Heart left ventricle (tissue), 16 donors: ENCODE measurements around the gene KANTR. TPM values are rescaled to one million over a fixed set of nuclear protein-coding genes. Genes with fewer than 3 reads are reported as not detected.
A peak's percentile ranks its signal among the peaks of the same experiment; 100 is the strongest.

Experiments
- ATAC-seq, 4 donors: fragments of 200-7000 bp; cut with Tn5 transposase; one replicate each; pipeline ENCODE4 v1.9.1; 2020 to 2022; ENCODE audit warnings: moderate library complexity in 4 of 4, mild to moderate bottlenecking in 3 of 4, moderate number of reproducible peaks in 1 of 4
- DNase-seq, 5 donors: peaks; one replicate each; pipeline ENCODE4 v3.0.0-alpha.2; 2020
- H3K27ac ChIP-seq, 12 donors: fragments of 200-600 bp; sonication (generic) in 4 of 12; one replicate each; pipeline versions ENCODE4 v1.5.0 to v1.8.0; 2016 to 2022; ENCODE audit warnings: mild to moderate bottlenecking in 2 of 12
- H3K27me3 ChIP-seq, 9 donors: fragments of 200-600 bp; sonication (generic) in 2 of 9; one replicate each; pipeline versions ENCODE4 v1.5.1 to v1.8.0; 2016 to 2022; ENCODE audit warnings: mild to moderate bottlenecking in 3 of 9
- H3K36me3 ChIP-seq, 9 donors: fragments of 200-600 bp; sonication (generic) in 2 of 9; one replicate each; pipeline versions ENCODE4 v1.5.0 to v1.8.0; 2018 to 2022; ENCODE audit warnings: mild to moderate bottlenecking in 2 of 9
- H3K4me1 ChIP-seq, 12 donors: fragments of 200-600 bp; sonication (generic) in 4 of 12; one replicate each; pipeline versions ENCODE4 v1.5.0 to v1.8.0; 2016 to 2022; ENCODE audit warnings: mild to moderate bottlenecking in 3 of 12
- H3K4me3 ChIP-seq, 12 donors: fragments of 200-600 bp; sonication (generic) in 4 of 12; one replicate each; pipeline versions ENCODE4 v1.5.0 to v1.8.0; 2017 to 2022; ENCODE audit warnings: mild to moderate bottlenecking in 9 of 12, moderate library complexity in 4 of 12
- H3K9me3 ChIP-seq, 12 donors: fragments of 200-600 bp; sonication (generic) in 4 of 12; one replicate each; pipeline versions ENCODE4 v1.5.0 to v1.8.0; 2016 to 2022; ENCODE audit warnings: mild to moderate bottlenecking in 1 of 12
- CTCF ChIP-seq, 12 donors: fragments of 200-600 bp; sonication (generic) in 4 of 12; IDR thresholded peaks; one replicate each; pipeline versions ENCODE4 v1.5.0 to v1.8.0; 2018 to 2022; ENCODE audit warnings: antibody characterized with exemption in 12 of 12, mild to moderate bottlenecking in 5 of 12
- POLR2A ChIP-seq, 2 donors: fragments of 450-650 bp; IDR thresholded peaks; one replicate each; pipeline ENCODE4 v1.6.1; 2017; ENCODE audit warnings: antibody characterized with exemption in 2 of 2, mild to moderate bottlenecking in 2 of 2, moderate library complexity in 2 of 2
- WGBS, 4 donors: extraction: QIAGEN DNeasy Blood & Tissue Kit in 2 of 4; methylation state at CpG; one replicate each; pipeline versions ENCODE4 v1.1.5 to v1.1.7; 2013 to 2018; 5-methylcytosine and 5-hydroxymethylcytosine counted together
- intact Hi-C, 10 donors: fragments of 100-400 bp; cut with DNase I; formaldehyde crosslinking; loops; one replicate each; pipeline versions ENCODE4 v1.11.1 to v1.14.2; 2022
- long read RNA-seq, 3 donors: library from polyadenylated mRNA; unstranded; transcript quantifications; one replicate each; pipeline ENCODE4 v2.0.0, GENCODE V29; 2020 to 2021
- polyA plus RNA-seq, 2 donors: library from polyadenylated mRNA; stranded (reverse); fragments of 200-250 nt; gene quantifications; one replicate each; pipeline ENCODE4 v1.2.3, GENCODE V29; 2013
- total RNA-seq, 9 donors: library from RNA; depleted of rRNA in 2 of 9; stranded (reverse); fragments of >200 nt in 2 of 9; fragmentation: NEBNext Ultra II Directional in 3 of 9; extraction: Animal tissue kit (Norgen Biotek cat#: 25700) in 3 of 9; gene quantifications; one replicate each; pipeline versions ENCODE4 v1.1.0 to v1.2.4, GENCODE V29; 2016 to 2023
- donor health status: ischemic (EF 13 %, LVEDD 7.1; RV severe dilation, severe dysfunction).
- donor health status: healthy with polysubstance abuse.
- donor health status: DM: no; HTN: yes; CAD: no.
- donor health status: DM: no; HTN: no; CAD: no.
- donor health status: ischemic (EF 25% LVEDD 6.9; RV normal size, moderate dysfunction).
- donor health status: ischemic (EF 25% LVEDD 5.7; RV mildly dilated, moderate dysfunction).
- donor health status: healthy.
- donor health status: DM: yes; HTN: yes; CAD: no.
- donor health status: ischemic (EF 35%, LVEDD 5.7; RV mildly dilated, moderate dysfunction).
- donor health status: nonischemic (EF 11% LVEDD 7.7; RV severe dilation, severe dysfunction).
- donor health status: DM: yes; HTN: yes; CAD: no.
- donor health status: PGD.
- donor health status: ischemic (EF 29% LVEDD 5.4; RV normal size, mild dysfunction).
- donor health status: nonischemic (EF 23%, LVEDD 6.1; RV moderate dilation, normal function).

The KANTR gene
- 1 to 10 TPM; 2.5 to 9.2 (median 6.4) TPM for total RNA-seq
- 1 to 10 TPM; 2.5 to 5.9 TPM for polyA plus RNA-seq
- long read RNA-seq, donor 1, partial matches to known transcripts, result 0 of 4 reads
- long read RNA-seq, donor 1, other reads (novel, unspliced or antisense), result 4 of 4 reads
- long read RNA-seq, donor 2, partial matches to known transcripts, result 0 of 2 reads
- long read RNA-seq, donor 2, other reads (novel, unspliced or antisense), result 2 of 2 reads
- long read RNA-seq, donor 3, partial matches to known transcripts, result 1 of 3 reads
- long read RNA-seq, donor 3, other reads (novel, unspliced or antisense), result 2 of 3 reads

GRCh38 chrX:53093748-53094581 is at the start of gene KANTR:
Gene KANTR (plus strand): TSS chrX:53094142. CDS start chrX:53124273, 30,131 bp downstream.
- DNase-seq, result peak; percentile 85 to 90 (median 87)
- H3K4me3 ChIP-seq, result peak within 1 kb of the TSS; percentile 56 to 94 (median 68)
- H3K9me3 ChIP-seq, result peaks cover 0 to 3% (median 0%) of the 10 kb centered on the region in 12 donors
- H3K4me1 ChIP-seq, result peaks cover 0 to 11% (median 1%) of the 10 kb centered on the region in 12 donors
- ATAC-seq, result peak; percentile 90 to 96 (median 92)
- intact Hi-C loops, result loop anchor here in 4 of 10 donors (1.0 to 2.0 kb wide), 3 partner anchors 21 to 23 kb away; no protein-coding TSS in a partner anchor
- H3K27me3 ChIP-seq, result peaks cover 0 to 20% (median 0%) of the 10 kb centered on the region in 9 donors
- H3K36me3 ChIP-seq, result peaks cover 0 to 4% (median 0%) of the 10 kb centered on the region in 9 donors
- peak within 1 kb of the TSS; percentile 57 to 94 (median 87) for H3K27ac ChIP-seq
- TF ChIP-seq POLR2A (IDR thresholded peaks at IDR 0.05), result peak in 1 of 2 donors; percentile 75
- TF ChIP-seq CTCF (IDR thresholded peaks at IDR 0.05), result peak in 2 of 12 donors; percentile 11 to 14
- WGBS, 4 donors, result 0 to 45% (median 23%) methylated on average over 42 to 67 of the region's 67 CpGs

- H3K27me3 ChIP-seq, result peaks cover 0 to 33% (median 0%) of the 10 kb centered on the region in 9 donors
- DNase-seq, result no peak
- no peak for TF ChIP-seq POLR2A (IDR thresholded peaks at IDR 0.05)
- TF ChIP-seq CTCF (IDR thresholded peaks at IDR 0.05), result no peak
- 83 to 87% (median 84%) methylated on average over 5 of the region's 5 CpGs for whole genome bisulfite sequencing, 4 donors
- no peak overlapping the region for H3K4me3 ChIP-seq
- no peaks in the 10 kb centered on the region for H3K36me3 ChIP-seq
- no peaks in the 10 kb centered on the region for H3K9me3 ChIP-seq
- no peak for ATAC-seq
- intact Hi-C loops, result no loop called here
- no peak overlapping the region for H3K27ac ChIP-seq
- peaks cover 0 to 5% (median 0%) of the 10 kb centered on the region in 12 donors for H3K4me1 ChIP-seq
Measured at GRCh38 chrX:53044995-53045394, 48.9 kb upstream of the KANTR start.

- Histone ChIP-seq H3K36me3 (no peaks in the 10 kb centered on the region), H3K9me3 (no peaks in the 10 kb centered on the region), H3K4me1 (peaks cover 0 to 5% (median 0%) of the 10 kb centered on the region in 12 donors), H3K27ac (no peak overlapping the region), H3K27me3 (peaks cover 0 to 18% (median 0%) of the 10 kb centered on the region in 9 donors), H3K4me3 (no peak overlapping the region)
- ATAC-seq, result no peak
- no peak for DNase-seq
- intact Hi-C loops, result no loop called here
- WGBS, 4 donors, result 86 to 93% (median 92%) methylated on average over 6 of the region's 6 CpGs
- TF ChIP-seq POLR2A (IDR thresholded peaks at IDR 0.05) (no peak), CTCF (IDR thresholded peaks at IDR 0.05) (no peak)
Measured at GRCh38 chrX:53047228-53047627, 46.7 kb upstream of the KANTR start.
